Measurements from ENCODE around the gene KCNH1. TPM values are rescaled to one million over a fixed set of nuclear protein-coding genes. Genes with fewer than 3 reads are reported as not detected.

KCNH1 gene
- total RNA-seq, 1 donor from 2014 or later: not detected

DNA sequence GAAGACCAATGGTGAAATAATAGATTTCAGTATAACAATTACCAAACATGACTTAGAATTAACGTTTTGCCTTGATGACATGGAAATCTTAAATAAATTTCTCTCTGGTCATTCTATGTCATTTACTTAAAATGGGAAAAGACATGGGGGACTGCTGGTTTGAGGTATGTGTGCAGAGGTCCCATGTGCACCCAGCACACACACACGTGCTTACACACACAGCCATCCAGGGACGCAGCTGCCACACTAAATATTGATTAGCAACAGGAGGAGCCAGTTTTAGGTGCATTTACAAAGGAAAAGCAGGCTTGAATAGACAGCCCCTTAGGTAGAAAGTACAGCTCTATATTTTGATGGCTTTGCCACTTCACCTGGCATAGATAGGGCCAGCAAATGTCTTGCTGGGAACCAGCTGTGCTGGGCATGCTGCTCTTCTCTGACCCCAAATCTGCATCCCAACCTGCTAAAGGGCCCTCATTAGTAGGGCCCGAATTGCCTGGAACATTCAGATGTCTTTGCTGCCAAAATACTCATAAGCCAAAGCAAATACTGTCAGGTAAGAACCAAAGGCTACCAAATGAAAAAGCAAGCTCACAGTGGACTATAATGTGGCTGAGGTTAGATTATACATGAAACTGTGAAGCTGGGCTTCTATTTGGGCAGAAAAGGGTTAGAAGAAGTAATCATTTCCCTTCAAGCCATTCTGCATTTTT, 405.4 kb downstream of the KCNH1 start:
- no peak for DNase-seq
- Histone ChIP-seq H3K9me3 (replicated peaks) (no peaks in the 10 kb centered on the region), H3K27ac (replicated peaks) (no peak overlapping the region), H3K4me1 (no peaks in the 10 kb centered on the region), H3K36me3 (no peaks in the 10 kb centered on the region), H3K4me3 (no peak overlapping the region), H3K27me3 (ENCODE audit: low read depth) (peaks cover 21% of the 10 kb centered on the region)
- TF ChIP-seq, protein P1, sequence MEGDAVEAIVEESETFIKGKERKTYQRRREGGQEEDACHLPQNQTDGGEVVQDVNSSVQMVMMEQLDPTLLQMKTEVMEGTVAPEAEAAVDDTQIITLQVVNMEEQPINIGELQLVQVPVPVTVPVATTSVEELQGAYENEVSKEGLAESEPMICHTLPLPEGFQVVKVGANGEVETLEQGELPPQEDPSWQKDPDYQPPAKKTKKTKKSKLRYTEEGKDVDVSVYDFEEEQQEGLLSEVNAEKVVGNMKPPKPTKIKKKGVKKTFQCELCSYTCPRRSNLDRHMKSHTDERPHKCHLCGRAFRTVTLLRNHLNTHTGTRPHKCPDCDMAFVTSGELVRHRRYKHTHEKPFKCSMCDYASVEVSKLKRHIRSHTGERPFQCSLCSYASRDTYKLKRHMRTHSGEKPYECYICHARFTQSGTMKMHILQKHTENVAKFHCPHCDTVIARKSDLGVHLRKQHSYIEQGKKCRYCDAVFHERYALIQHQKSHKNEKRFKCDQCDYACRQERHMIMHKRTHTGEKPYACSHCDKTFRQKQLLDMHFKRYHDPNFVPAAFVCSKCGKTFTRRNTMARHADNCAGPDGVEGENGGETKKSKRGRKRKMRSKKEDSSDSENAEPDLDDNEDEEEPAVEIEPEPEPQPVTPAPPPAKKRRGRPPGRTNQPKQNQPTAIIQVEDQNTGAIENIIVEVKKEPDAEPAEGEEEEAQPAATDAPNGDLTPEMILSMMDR (IDR thresholded peaks at IDR 0.05; ENCODE audit: borderline replicate concordance): no peak
- intact Hi-C loops (cut with micrococcal nuclease): no loop called here

DNA sequence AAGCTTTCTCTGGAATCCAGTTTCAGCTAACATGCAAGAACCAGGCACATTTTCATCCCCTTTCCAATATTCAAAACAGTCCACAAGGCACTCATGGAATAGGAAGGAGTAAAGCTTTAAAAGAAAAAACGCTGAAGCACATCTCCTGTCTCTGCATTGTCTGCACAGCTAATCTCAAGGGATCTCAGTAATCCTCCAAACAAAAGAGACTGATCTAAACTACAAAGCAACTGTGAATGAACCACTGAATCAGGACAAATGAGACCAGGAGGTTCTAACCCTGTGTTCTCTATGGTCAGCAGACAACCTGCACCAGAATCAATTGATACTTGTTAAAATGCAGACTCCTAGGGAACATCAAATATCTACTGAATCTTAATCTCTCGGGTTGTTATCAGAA, 406.2 kb downstream of the KCNH1 start:
- DNase-seq: no peak
- intact Hi-C loops (cut with micrococcal nuclease): no loop called here
- no peak overlapping the region for H3K27ac ChIP-seq (replicated peaks)
- no peaks in the 10 kb centered on the region for H3K4me1 ChIP-seq
- H3K4me3 ChIP-seq: no peak overlapping the region
- TF ChIP-seq, protein P1 (IDR thresholded peaks at IDR 0.05; ENCODE audit: borderline replicate concordance): no peak
- H3K36me3 ChIP-seq: no peaks in the 10 kb centered on the region
- H3K9me3 ChIP-seq (replicated peaks): no peaks in the 10 kb centered on the region
- peaks cover 21% of the 10 kb centered on the region for H3K27me3 ChIP-seq (ENCODE audit: low read depth)

DNA sequence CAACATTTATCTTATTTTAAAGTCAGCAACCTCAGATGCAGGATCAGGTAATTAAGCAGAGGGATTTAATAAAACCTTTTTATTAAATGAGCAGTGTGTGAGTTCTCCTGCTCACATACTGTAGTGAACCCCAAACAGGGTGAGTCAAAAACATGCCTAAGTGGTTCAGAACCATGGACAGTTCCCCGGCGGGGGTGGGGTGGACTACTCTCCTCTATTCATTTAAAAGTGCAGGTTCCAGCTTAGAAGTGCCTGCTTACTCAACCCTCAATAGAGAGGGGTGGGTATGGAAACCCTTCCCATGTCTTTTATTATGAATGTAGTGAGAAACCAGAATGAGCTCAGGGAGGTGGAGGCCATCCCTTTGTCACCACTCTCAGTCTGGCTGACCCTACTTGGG, 407.3 kb downstream of the KCNH1 start:
- no peaks in the 10 kb centered on the region for H3K4me1 ChIP-seq
- peaks cover 21% of the 10 kb centered on the region for H3K27me3 ChIP-seq (ENCODE audit: low read depth)
- no peaks in the 10 kb centered on the region for H3K36me3 ChIP-seq
- intact Hi-C loops (cut with micrococcal nuclease): no loop called here
- no peak for DNase-seq
- TF ChIP-seq, protein P1 (IDR thresholded peaks at IDR 0.05; ENCODE audit: borderline replicate concordance): no peak
- no peaks in the 10 kb centered on the region for H3K9me3 ChIP-seq (replicated peaks)
- H3K27ac ChIP-seq (replicated peaks): no peak overlapping the region
- no peak overlapping the region for H3K4me3 ChIP-seq

DNA sequence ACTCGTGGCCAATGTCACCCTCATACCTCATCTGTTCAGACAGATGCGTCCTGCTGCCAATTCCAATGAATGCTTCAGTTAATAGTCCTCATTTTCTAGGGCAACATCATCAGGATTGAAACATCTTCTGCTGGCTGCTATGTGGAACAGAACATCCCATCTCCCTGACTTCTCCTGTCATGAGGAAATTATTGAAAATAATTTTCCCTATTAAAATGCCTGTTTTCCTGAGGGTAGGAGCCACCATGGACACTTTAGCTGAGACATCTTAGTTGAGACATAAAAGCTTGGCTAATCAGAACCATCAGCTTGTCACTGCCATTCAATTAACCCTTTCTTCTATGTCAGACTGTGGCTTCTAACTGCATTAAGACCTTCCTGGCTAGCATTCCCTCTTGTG, 409.2 kb downstream of the KCNH1 start:
- Histone ChIP-seq H3K9me3 (replicated peaks) (no peaks in the 10 kb centered on the region), H3K4me3 (no peak overlapping the region), H3K27me3 (ENCODE audit: low read depth) (peaks cover 21% of the 10 kb centered on the region), H3K36me3 (no peaks in the 10 kb centered on the region), H3K4me1 (no peaks in the 10 kb centered on the region), H3K27ac (replicated peaks) (no peak overlapping the region)
- no peak for DNase-seq
- intact Hi-C loops (cut with micrococcal nuclease): no loop called here
- TF ChIP-seq, protein P1 (IDR thresholded peaks at IDR 0.05; ENCODE audit: borderline replicate concordance): no peak

DNA sequence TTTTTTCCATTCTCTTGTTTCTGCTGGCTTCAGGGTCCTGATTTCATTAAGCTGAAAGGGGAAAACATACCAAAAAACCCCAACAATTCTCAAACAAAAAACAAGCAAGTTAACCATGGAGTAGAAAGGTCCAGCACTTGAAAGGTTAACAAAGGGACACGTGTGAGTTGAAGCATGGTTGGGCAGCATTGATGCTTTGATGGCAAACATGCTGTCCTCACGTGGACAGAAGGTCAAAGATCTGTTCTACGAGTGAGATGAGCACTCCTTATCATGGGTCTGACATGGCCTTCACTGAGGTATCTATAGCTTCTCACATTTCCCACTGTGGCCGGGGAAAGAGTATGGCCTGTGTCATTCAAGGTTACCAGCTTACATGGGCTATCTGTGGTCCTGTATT, 410.3 kb downstream of the KCNH1 start:
- intact Hi-C loops (cut with micrococcal nuclease): no loop called here
- peaks cover 21% of the 10 kb centered on the region for H3K27me3 ChIP-seq (ENCODE audit: low read depth)
- no peak overlapping the region for H3K27ac ChIP-seq (replicated peaks)
- no peaks in the 10 kb centered on the region for H3K9me3 ChIP-seq (replicated peaks)
- H3K4me1 ChIP-seq: no peaks in the 10 kb centered on the region
- no peak overlapping the region for H3K4me3 ChIP-seq
- TF ChIP-seq, protein P1 (IDR thresholded peaks at IDR 0.05; ENCODE audit: borderline replicate concordance): no peak
- no peak for DNase-seq
- no peaks in the 10 kb centered on the region for H3K36me3 ChIP-seq

Measured in left ventricle myocardium inferior (tissue), 1 donor.